Measurements from ENCODE around the gene IRAK1. TPM values are rescaled to one million over a fixed set of nuclear protein-coding genes. Genes with fewer than 3 reads are reported as not detected.

The IRAK1 gene
- total RNA-seq, 2 donors from 2014 or later = 61.1 to 73.9 TPM

GRCh38 chrX:154021131-154021611 lies 1.5 kb upstream of the IRAK1 start:
- no peak for TF ChIP-seq CTCF (conservative IDR thresholded peaks at IDR 0.05)
- 83 to 87% methylated on average over 2 to 11 of the region's 11 CpGs for WGBS, 2 experiments (ENCODE audit: insufficient coverage in 1 of 2, insufficient read length in 1 of 2)
- Histone ChIP-seq H3K27me3 (ENCODE audit: control insufficient read depth, insufficient read depth, low read length, poor library complexity, severe bottlenecking) (no peaks in the 10 kb centered on the region), H3K4me1 (ENCODE audit: control insufficient read depth, insufficient read depth, low read length) (no peaks in the 10 kb centered on the region), H3K9ac (ENCODE audit: extremely low read depth, low read length, poor library complexity, severe bottlenecking) (no peak overlapping the region), H3K9me3 (ENCODE audit: control insufficient read depth, low read length) (no peaks in the 10 kb centered on the region), H3K27ac (ENCODE audit: low read depth, low read length) (no peak overlapping the region), H3K4me3 (ENCODE audit: low read length) (no peak overlapping the region), H3K36me3 (ENCODE audit: control insufficient read depth, insufficient read depth, low read length) (no peaks in the 10 kb centered on the region)
- H3K4me1 Mint-ChIP-seq = peaks cover 18% of the 10 kb centered on the region
- DNase-seq = peak; percentile 77
- H3K9me3 Mint-ChIP-seq = peaks cover 59% of the 10 kb centered on the region
- no peak overlapping the region for H3K4me3 Mint-ChIP-seq
- peaks cover 3% of the 10 kb centered on the region for H3K27me3 Mint-ChIP-seq (ENCODE audit: insufficient read depth)
- H3K27ac Mint-ChIP-seq = no peak overlapping the region
- peaks cover 3% of the 10 kb centered on the region for H3K36me3 Mint-ChIP-seq (ENCODE audit: low read depth)

- H3K36me3 Mint-ChIP-seq (ENCODE audit: low read depth) = peaks cover 8% of the 10 kb centered on the region
- no peak overlapping the region for H3K9ac ChIP-seq (ENCODE audit: extremely low read depth, low read length, poor library complexity, severe bottlenecking)
- peak overlapping the region; percentile 78 for H3K27ac Mint-ChIP-seq
- H3K4me1 ChIP-seq (ENCODE audit: control insufficient read depth, insufficient read depth, low read length) = no peaks in the 10 kb centered on the region
- H3K27me3 ChIP-seq (ENCODE audit: control insufficient read depth, insufficient read depth, low read length, poor library complexity, severe bottlenecking) = no peaks in the 10 kb centered on the region
- H3K4me3 ChIP-seq (ENCODE audit: low read length) = no peak overlapping the region
- no peak for DNase-seq
- no peaks in the 10 kb centered on the region for H3K9me3 ChIP-seq (ENCODE audit: control insufficient read depth, low read length)
- peaks cover 18% of the 10 kb centered on the region for H3K4me1 Mint-ChIP-seq
- H3K27ac ChIP-seq (ENCODE audit: low read depth, low read length) = no peak overlapping the region
- peak overlapping the region; percentile 58 for H3K4me3 Mint-ChIP-seq
- 92% methylated on average over 5 to 9 of the region's 9 CpGs for WGBS, 2 experiments (ENCODE audit: insufficient coverage in 1 of 2, insufficient read length in 1 of 2)
- H3K9me3 Mint-ChIP-seq = peaks cover 59% of the 10 kb centered on the region
- no peaks in the 10 kb centered on the region for H3K36me3 ChIP-seq (ENCODE audit: control insufficient read depth, insufficient read depth, low read length)
- peaks cover 3% of the 10 kb centered on the region for H3K27me3 Mint-ChIP-seq (ENCODE audit: insufficient read depth)
- TF ChIP-seq CTCF (conservative IDR thresholded peaks at IDR 0.05) = no peak
Measured at GRCh38 chrX:154020536-154021115, 924 bp upstream of the IRAK1 start.

- Histone ChIP-seq H3K9ac (ENCODE audit: extremely low read depth, low read length, poor library complexity, severe bottlenecking) (no peak overlapping the region), H3K27ac (ENCODE audit: low read depth, low read length) (no peak overlapping the region)
Measured at GRCh38 chrX:154019061-154019621, 561 bp downstream of the IRAK1 start.

More at GRCh38 chrX:154019061-154019621, 561 bp downstream of the IRAK1 start:
- Mint-ChIP-seq H3K4me3 (peak overlapping the region; percentile 64), H3K27ac (peak overlapping the region; percentile 82), H3K4me1 (peaks cover 18% of the 10 kb centered on the region), H3K27me3 (ENCODE audit: insufficient read depth) (peaks cover 3% of the 10 kb centered on the region), H3K9me3 (peaks cover 67% of the 10 kb centered on the region), H3K36me3 (ENCODE audit: low read depth) (peaks cover 11% of the 10 kb centered on the region)
- no peaks in the 10 kb centered on the region for H3K36me3 ChIP-seq (ENCODE audit: control insufficient read depth, insufficient read depth, low read length)
- 43 to 76% methylated on average over 3 to 39 of the region's 45 CpGs for WGBS, 2 experiments (ENCODE audit: insufficient coverage in 1 of 2, insufficient read length in 1 of 2)
- H3K4me1 ChIP-seq (ENCODE audit: control insufficient read depth, insufficient read depth, low read length) = no peaks in the 10 kb centered on the region
- H3K9me3 ChIP-seq (ENCODE audit: control insufficient read depth, low read length) = no peaks in the 10 kb centered on the region
- no peaks in the 10 kb centered on the region for H3K27me3 ChIP-seq (ENCODE audit: control insufficient read depth, insufficient read depth, low read length, poor library complexity, severe bottlenecking)
- H3K4me3 ChIP-seq (ENCODE audit: low read length) = no peak overlapping the region
- no peak for TF ChIP-seq CTCF (conservative IDR thresholded peaks at IDR 0.05)
- DNase-seq = no peak
